GM12892 (cell line): ENCODE results near the gene LEMD2.

Source experiments
- DNase-seq: peaks from one replicate; pipeline ENCODE4 v3.0.0; 2011; ENCODE audit not compliant: insufficient read length
- FAIRE-seq: peaks from 2 replicates; lab custom pipeline; 2011; peaks lifted over from hg19 to GRCh38; lab: Jason Lieb, UNC
- POLR2A ChIP-seq: IDR thresholded peaks from 2 replicates; pipeline ENCODE4 v1.6.1; 2011; ENCODE audit warnings: low read depth, low read length, control low read depth
- POLR2AphosphoS5 ChIP-seq: IDR thresholded peaks from 2 replicates; pipeline ENCODE4 v1.6.1; 2011; ENCODE audit warnings: low read depth, low read length, control low read depth
- TAF1 ChIP-seq: IDR thresholded peaks from 2 replicates; pipeline ENCODE4 v1.6.1; 2011; ENCODE audit warnings: low read depth, mild to moderate bottlenecking, control low read depth, low read length, borderline replicate concordance

The LEMD2 gene

GRCh38 chr6:33726696-33727095 lies 62.2 kb downstream of the LEMD2 start:
- no peak for DNase-seq
- FAIRE-seq = no peak
- no peak for TF ChIP-seq POLR2A
- TF ChIP-seq TAF1 = no peak
- no peak for TF ChIP-seq POLR2AphosphoS5

- no peak for TF ChIP-seq POLR2A
- no peak for TF ChIP-seq POLR2AphosphoS5
- no peak for TF ChIP-seq TAF1
- FAIRE-seq = no peak
- no peak for DNase-seq
These were observed 62.8 kb downstream of the LEMD2 start for GRCh38 chr6:33725891-33726673.

- DNase-seq (no peak), FAIRE-seq (no peak)
- TF ChIP-seq POLR2A (no peak), TAF1 (no peak), POLR2AphosphoS5 (no peak)
These were observed 63.7 kb downstream of the LEMD2 start for GRCh38 chr6:33725222-33725621.

GRCh38 chr6:33724102-33725023 lies 64.6 kb downstream of the LEMD2 start:
- FAIRE-seq (no peak), DNase-seq (no peak)
- no peak for TF ChIP-seq POLR2A
- no peak for TF ChIP-seq TAF1
- no peak for TF ChIP-seq POLR2AphosphoS5

- FAIRE-seq = no peak
- TF ChIP-seq POLR2AphosphoS5 (no peak), POLR2A (no peak), TAF1 (no peak)
- no peak for DNase-seq
These were observed 65.4 kb downstream of the LEMD2 start for GRCh38 chr6:33723371-33724085.

- TF ChIP-seq POLR2A = no peak
- TF ChIP-seq TAF1 = no peak
- no peak for TF ChIP-seq POLR2AphosphoS5
- FAIRE-seq (no peak), DNase-seq (no peak)
These were observed 66.8 kb downstream of the LEMD2 start for GRCh38 chr6:33722103-33722623.

- DNase-seq (no peak), FAIRE-seq (no peak)
- TF ChIP-seq TAF1 (no peak), POLR2AphosphoS5 (no peak), POLR2A (no peak)
These were observed 67.4 kb downstream of the LEMD2 start for GRCh38 chr6:33721508-33721907.
